IMR-90 (cell line): Measurements from ENCODE around the gene ZBTB46. TPM values are rescaled to one million over a fixed set of nuclear protein-coding genes. Genes with fewer than 3 reads are reported as not detected.

Experiments
- ATAC-seq: fragments of 200-7000 bp; cut with Tn5 transposase; 2 replicates; pipeline ENCODE4 v1.9.1; 2020; ENCODE audit warnings: low read depth, mild to moderate bottlenecking, moderate library complexity
- BruUV-seq: library from RNA; stranded (reverse); fragments of 400-500 nt; replicated peaks from 2 replicates; lab custom pipeline; 2021; lab: Mats Ljungman, UMichigan
- CTCF ChIA-PET: fragments of 300-600 bp; formaldehyde crosslinking; extraction: SDS; loops from one replicate; lab custom pipeline; 2021; ENCODE audit warnings: antibody characterized with exemption; lab: Yijun Ruan, JAX
- POLR2A ChIA-PET: fragments of 300-600 bp; sonication (Branson Sonifier 250); formaldehyde crosslinking; loops from one replicate; lab custom pipeline; 2022; ENCODE audit warnings: antibody characterized with exemption; ENCODE audit not compliant: unreplicated experiment; lab: Charles Lee
- DNase-seq: peaks from one replicate; pipeline ENCODE4 v3.0.0; 2013
- H2AFZ ChIP-seq: replicated peaks from 2 replicates; pipeline ENCODE3; 2013; ENCODE audit warnings: low read length, mild to moderate bottlenecking; ENCODE audit not compliant: poor library complexity
- H2AK5ac ChIP-seq: 2 replicates; pipeline ENCODE4 v1.6.1; 2013; ENCODE audit warnings: low read depth, low read length, inconsistent platforms
- H2AK9ac ChIP-seq: replicated peaks from 2 replicates; pipeline ENCODE3; 2013; ENCODE audit warnings: mild to moderate bottlenecking, low read depth, low read length, moderate library complexity; ENCODE audit not compliant: poor library complexity
- H2BK120ac ChIP-seq: 2 replicates; pipeline ENCODE4 v1.6.1; 2013; ENCODE audit warnings: low read depth, low read length, inconsistent platforms
- H2BK15ac ChIP-seq: 3 replicates; pipeline ENCODE4 v1.6.1; 2013; ENCODE audit warnings: low read depth, low read length, inconsistent platforms
- H2BK20ac ChIP-seq: 2 replicates; pipeline ENCODE4 v1.6.1; 2013; ENCODE audit warnings: low read depth, mild to moderate bottlenecking, inconsistent platforms, low read length, moderate library complexity
- H2BK5ac ChIP-seq: 2 replicates; pipeline ENCODE4 v1.6.1; 2013; ENCODE audit warnings: mild to moderate bottlenecking, low read depth, low read length, inconsistent platforms; ENCODE audit not compliant: poor library complexity, severe bottlenecking
- H3K14ac ChIP-seq: replicated peaks from 2 replicates; pipeline ENCODE4 v1.6.1; 2013; ENCODE audit warnings: low read depth, low read length, inconsistent platforms
- H3K18ac ChIP-seq: 2 replicates; pipeline ENCODE4 v1.6.1; 2013; ENCODE audit warnings: low read depth, low read length, control low read depth
- H3K23ac ChIP-seq: 2 replicates; pipeline ENCODE4 v1.6.1; 2013; ENCODE audit warnings: low read depth, low read length, inconsistent platforms
- H3K27ac ChIP-seq: 2 replicates; pipeline ENCODE4 v1.5.1; 2013; ENCODE audit warnings: mild to moderate bottlenecking, control low read depth, low read length; ENCODE audit not compliant: insufficient read depth
- H3K27me3 ChIP-seq: 2 replicates; pipeline ENCODE4 v1.6.1; 2013; ENCODE audit warnings: low read length; ENCODE audit not compliant: control insufficient read depth, insufficient read depth
- H3K36me3 ChIP-seq: 2 replicates; pipeline ENCODE4 v1.6.1; 2013; ENCODE audit warnings: low read length, mixed read lengths; ENCODE audit not compliant: control insufficient read depth, insufficient read depth
- H3K4ac ChIP-seq: 2 replicates; pipeline ENCODE4 v1.6.1; 2013; ENCODE audit warnings: low read depth, low read length, inconsistent platforms
- H3K4me1 ChIP-seq: 2 replicates; pipeline ENCODE4 v1.6.1; 2013; ENCODE audit warnings: low read length, mixed read lengths; ENCODE audit not compliant: control insufficient read depth, insufficient read depth
- H3K4me2 ChIP-seq: 2 replicates; pipeline ENCODE4 v1.6.1; 2013; ENCODE audit warnings: low read depth, mild to moderate bottlenecking, control low read depth, low read length, moderate library complexity
- H3K4me3 ChIP-seq: 2 replicates; pipeline ENCODE4 v1.5.1; 2013; ENCODE audit warnings: low read depth, mild to moderate bottlenecking, control low read depth, low read length, moderate library complexity; ENCODE audit not compliant: insufficient read depth
- H3K56ac ChIP-seq: 2 replicates; pipeline ENCODE4 v1.6.1; 2013; ENCODE audit warnings: low read length, inconsistent platforms; ENCODE audit not compliant: insufficient read depth; ENCODE audit errors: extremely low read depth
- H3K79me1 ChIP-seq, 2 experiments: 2 replicates each; pipeline ENCODE4 v1.6.1; 2013; ENCODE audit warnings: low read length in 2 of 2, inconsistent platforms in 1 of 2, low read depth in 1 of 2
- H3K9ac ChIP-seq: 2 replicates; pipeline ENCODE4 v1.6.1; 2013; ENCODE audit warnings: low read depth, low read length, control low read depth
- H3K9me1 ChIP-seq: 2 replicates; pipeline ENCODE4 v1.6.1; 2013; ENCODE audit warnings: low read length, inconsistent platforms; ENCODE audit not compliant: insufficient read depth
- H3K9me3 ChIP-seq: 2 replicates; pipeline ENCODE4 v1.6.1; 2013; ENCODE audit warnings: low read length; ENCODE audit not compliant: control insufficient read depth, insufficient read depth
- H4K20me1 ChIP-seq: 2 replicates; pipeline ENCODE4 v1.6.1; 2013; ENCODE audit warnings: low read length, inconsistent platforms; ENCODE audit not compliant: insufficient read depth
- H4K5ac ChIP-seq: 2 replicates; pipeline ENCODE4 v1.6.1; 2013; ENCODE audit warnings: mild to moderate bottlenecking, low read depth, low read length, control low read depth
- H4K8ac ChIP-seq, 2 experiments: 2 replicates each; pipeline ENCODE4 v1.6.1; 2013; ENCODE audit warnings: low read depth in 2 of 2, low read length in 2 of 2, control low read depth in 1 of 2, inconsistent platforms in 1 of 2
- H4K91ac ChIP-seq: 2 replicates; pipeline ENCODE4 v1.6.1; 2013; ENCODE audit warnings: low read depth, low read length, inconsistent platforms; ENCODE audit not compliant: insufficient read depth
- CHD1 ChIP-seq: IDR thresholded peaks from 2 replicates; pipeline ENCODE4 v1.6.1; 2012; ENCODE audit warnings: low read depth, low read length, improper control_type of control experiment
- NFE2L2 ChIP-seq: fragments of 150-350 bp; IDR thresholded peaks from 2 replicates; pipeline ENCODE4 v1.6.1; 2016; ENCODE audit warnings: low read depth, mild to moderate bottlenecking, low read length
- RAD21 ChIP-seq: IDR thresholded peaks from 2 replicates; pipeline ENCODE4 v1.6.1; 2012; ENCODE audit warnings: low read length, improper control_type of control experiment
- WGBS, 2 experiments: methylation state at CpG; one replicate each; pipeline versions ENCODE4 v1.1.5 to v1.1.7; 2013; ENCODE audit warnings: missing lambda C conversion rate in 2 of 2; ENCODE audit not compliant: insufficient read length in 1 of 2; ENCODE audit errors: extremely low coverage in 2 of 2; 5-methylcytosine and 5-hydroxymethylcytosine counted together
- dilution Hi-C: fragments of 300-500 bp; cut with HindIII; formaldehyde crosslinking; loops from one replicate; pipeline ENCODE4 v1.14.3; 2018; ENCODE audit warnings: low sequenced_read_pairs; ENCODE audit not compliant: unreplicated experiment
- in situ Hi-C: fragments of 300-500 bp; cut with MboI; formaldehyde crosslinking; loops from 3 replicates; pipeline ENCODE4 v1.14.3; 2019; ENCODE audit warnings: low sequenced_read_pairs, inconsistent platforms, mixed read lengths
- intact Hi-C: fragments of 100-400 bp; cut with micrococcal nuclease; formaldehyde crosslinking; loops from 2 replicates; pipeline ENCODE4 v1.10.0; 2022
- polyA plus RNA-seq, 3 experiments: library from polyadenylated mRNA; depleted of rRNA; stranded (reverse); fragments of >200 nt; gene quantifications; 2 replicates each; pipeline ENCODE4 v1.2.3, GENCODE V29; 2012; ENCODE audit warnings: low replicate concordance in 1 of 3
- total RNA-seq: library from RNA; depleted of rRNA; stranded (reverse); fragments of >200 nt; gene quantifications from 2 replicates; pipeline ENCODE4 v1.2.3, GENCODE V29; 2012
- TF ChIP-seq, protein P1 (sequence below): fragments of 150-350 bp; IDR thresholded peaks from 2 replicates; pipeline ENCODE4 v1.6.1; 2017; ENCODE audit warnings: mild to moderate bottlenecking, antibody characterized with exemption, low read length, low read depth

Gene ZBTB46
- total and polyA plus RNA-seq, 2 of the 4 experiments (the other 2 are of a cell fraction), result 4.2 to 14.9 TPM

- H2BK120ac ChIP-seq, result no peak overlapping the region
- H3K14ac ChIP-seq, result no peak overlapping the region
- no peak overlapping the region for H2BK5ac ChIP-seq
- H3K18ac ChIP-seq, result no peak overlapping the region
- H4K91ac ChIP-seq, result no peak overlapping the region
- intact Hi-C loops, result no loop called here
- no peak for DNase-seq
- ChIA-PET POLR2A (no interaction called here), CTCF (no interaction called here)
- TF ChIP-seq, protein P1, sequence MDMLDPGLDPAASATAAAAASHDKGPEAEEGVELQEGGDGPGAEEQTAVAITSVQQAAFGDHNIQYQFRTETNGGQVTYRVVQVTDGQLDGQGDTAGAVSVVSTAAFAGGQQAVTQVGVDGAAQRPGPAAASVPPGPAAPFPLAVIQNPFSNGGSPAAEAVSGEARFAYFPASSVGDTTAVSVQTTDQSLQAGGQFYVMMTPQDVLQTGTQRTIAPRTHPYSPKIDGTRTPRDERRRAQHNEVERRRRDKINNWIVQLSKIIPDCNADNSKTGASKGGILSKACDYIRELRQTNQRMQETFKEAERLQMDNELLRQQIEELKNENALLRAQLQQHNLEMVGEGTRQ, result no peak
- no peak for TF ChIP-seq RAD21
- TF ChIP-seq CHD1, result no peak
- TF ChIP-seq NFE2L2, result no peak
- H3K23ac ChIP-seq, result no peak overlapping the region
- H3K36me3 ChIP-seq, result peaks cover 5% of the 10 kb centered on the region; the same call in 1 of the 2 replicates
- H3K4me1 ChIP-seq, result no peaks in the 10 kb centered on the region
- H2BK20ac ChIP-seq, result no peak overlapping the region
- in situ Hi-C loops, result no loop called here
- no peaks in the 10 kb centered on the region for H3K27me3 ChIP-seq
- H2AK9ac ChIP-seq, result peak overlapping the region; percentile 65
- H3K27ac ChIP-seq, result no peak overlapping the region
- 44% methylated on average over 9 of the region's 16 CpGs; no CpG with 5 or more reads in 1 of the 2 experiments for WGBS, 2 experiments
- no peak overlapping the region for H4K8ac ChIP-seq
- H2AFZ ChIP-seq, result no peak overlapping the region
- H3K4me3 ChIP-seq, result no peak overlapping the region
- H3K56ac ChIP-seq, result no peak overlapping the region
- H3K9ac ChIP-seq, result no peak overlapping the region
- ATAC-seq, result no peak
- H3K4me2 ChIP-seq, result no peak overlapping the region
- H2BK15ac ChIP-seq, result no peak overlapping the region
- H3K9me3 ChIP-seq, result no peaks in the 10 kb centered on the region
- no TSS peak for BruUV-seq
- H4K5ac ChIP-seq, result no peak overlapping the region
- no peak overlapping the region for H2AK5ac ChIP-seq
- no peak overlapping the region for H3K4ac ChIP-seq
- dilution Hi-C loops, result no loop called here
- H3K9me1 ChIP-seq, result 0 out of 2 replicates have a peak, but pooled peaks cover 4% of the 10 kb centered on the region
- H4K20me1 ChIP-seq, result no peaks in the 10 kb centered on the region; the same call in 1 of the 2 replicates
- H3K79me1 ChIP-seq, result peaks cover 0 to 7% of the 10 kb centered on the region in 2 experiments; a peak in 1 of 4 replicates
These were observed 77.1 kb downstream of the ZBTB46 start for GRCh38 chr20:63754008-63754407.
